ENCODE measurements around the gene NUDT16L1.

DNA sequence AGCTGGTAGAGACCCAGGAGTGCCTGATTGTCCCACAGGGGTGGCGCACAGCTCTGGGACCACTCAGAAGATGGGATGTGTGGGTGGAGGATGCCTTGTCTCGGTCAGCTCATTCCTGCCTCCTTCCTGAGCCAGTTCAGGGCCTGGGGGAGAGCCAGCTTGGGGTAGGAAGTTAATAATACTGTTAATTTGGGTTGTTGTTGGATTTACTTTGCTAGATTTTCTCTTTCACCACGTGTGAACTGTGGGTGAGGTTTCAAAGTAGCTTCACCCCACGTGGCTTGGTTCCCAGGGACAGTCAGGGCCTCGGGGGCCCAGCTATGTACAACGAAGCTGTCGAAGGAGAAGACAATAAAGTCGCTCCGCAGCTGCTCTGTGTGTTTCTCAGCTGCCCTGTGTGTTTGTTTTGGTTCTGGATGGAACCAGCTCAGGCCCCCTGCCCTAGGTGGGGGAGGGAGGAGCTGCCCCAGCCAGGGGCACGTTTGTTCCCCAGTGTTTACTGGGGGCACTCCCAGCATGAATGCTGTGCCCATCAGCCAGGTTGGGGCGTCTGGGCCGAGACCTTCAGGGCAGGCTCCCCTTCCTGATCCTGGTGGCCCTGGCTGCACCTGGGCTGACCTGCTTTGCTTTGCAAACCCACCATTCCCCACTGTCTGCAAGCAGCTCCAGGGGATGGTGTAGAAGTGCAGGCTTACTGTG lies 2.3 kb downstream of the NUDT16L1 start:
- TF ChIP-seq POLR2AphosphoS5 (IDR thresholded peaks at IDR 0.05; ENCODE audit: low read depth, low read length) (no peak), POLR2A (IDR thresholded peaks at IDR 0.05; ENCODE audit: low read depth, low read length) (no peak)

Measured in GM12892 (cell line).